ENCODE results near the gene CTXN1.

The CTXN1 gene

GRCh38 chr19:7912697-7913564 lies 13.0 kb downstream of the CTXN1 start:
- DNase-seq: no peak

GRCh38 chr19:7912144-7912696 lies 13.7 kb downstream of the CTXN1 start:
- no peak for DNase-seq

- no peak for DNase-seq
Observed at GRCh38 chr19:7911508-7912143, 14.3 kb downstream of the CTXN1 start.

- DNase-seq: no peak
Observed at GRCh38 chr19:7910321-7911161, 15.4 kb downstream of the CTXN1 start.

- no peak for DNase-seq
Observed at GRCh38 chr19:7909471-7910067, 16.4 kb downstream of the CTXN1 start.

GRCh38 chr19:7908742-7909461 lies 17.0 kb downstream of the CTXN1 start:
- DNase-seq: no peak

GRCh38 chr19:7908078-7908699 lies 17.7 kb downstream of the CTXN1 start:
- DNase-seq: no peak

- no peak for DNase-seq
Observed at GRCh38 chr19:7907544-7907943, 18.4 kb downstream of the CTXN1 start.

- no peak for DNase-seq
Observed at GRCh38 chr19:7907122-7907521, 18.8 kb downstream of the CTXN1 start.

GRCh38 chr19:7905859-7906258 lies 20.1 kb downstream of the CTXN1 start:
- DNase-seq: no peak

- no peak for DNase-seq
Observed at GRCh38 chr19:7905268-7905667, 20.7 kb downstream of the CTXN1 start.

- DNase-seq: no peak
Observed at GRCh38 chr19:7904074-7905020, 21.6 kb downstream of the CTXN1 start.

GRCh38 chr19:7903244-7904073 lies 22.5 kb downstream of the CTXN1 start, which contains the start of gene MAP2K7:
TSS of gene MAP2K7 (plus strand) at chr19:7903877. CDS start at chr19:7903945, 68 bp downstream.
- peak; percentile 97 for DNase-seq

GRCh38 chr19:7902796-7903243 lies 23.1 kb downstream of the CTXN1 start:
- DNase-seq: no peak

GRCh38 chr19:7901337-7901736 lies 24.6 kb downstream of the CTXN1 start:
- no peak for DNase-seq

- DNase-seq: no peak
Observed at GRCh38 chr19:7900931-7901330, 25.0 kb downstream of the CTXN1 start.

GRCh38 chr19:7900401-7900870 lies 25.5 kb downstream of the CTXN1 start:
- DNase-seq: no peak

GRCh38 chr19:7899751-7900378 lies 26.1 kb downstream of the CTXN1 start:
- DNase-seq: no peak

- no peak for DNase-seq
Observed at GRCh38 chr19:7898967-7899366, 27.0 kb downstream of the CTXN1 start.
